Testis (tissue), 2 donors: ENCODE data around the gene PLA2G2A.
"Not testable (repeated sequence)": the region's sequence is repeated elsewhere in the genome, so short reads cannot be mapped to it uniquely, and the experiment has no call there.

ENCODE experiments used
- CTCF ChIP-seq, 3 experiments: fragments of 450-650 bp in 2 of 3; fragments of 200-600 bp in 1 of 3; sonication (generic) in 1 of 3; IDR thresholded peaks; one replicate each; pipeline ENCODE4 v1.5.1; 2016 to 2019; ENCODE audit warnings: antibody characterized with exemption in 3 of 3, mild to moderate bottlenecking in 2 of 3, moderate library complexity in 1 of 3
- POLR2A ChIP-seq: fragments of 450-650 bp; IDR thresholded peaks from one replicate; pipeline ENCODE4 v1.6.1; 2017; ENCODE audit warnings: antibody characterized with exemption, mild to moderate bottlenecking, moderate library complexity

- TF ChIP-seq CTCF (IDR thresholded peaks at IDR 0.05); POLR2A: not testable (repeated sequence)
Measured at GRCh38 chr1:19990182-19990582, 10.8 kb upstream of the PLA2G2A start.
